Endothelial cell of umbilical vein (primary cell): ENCODE measurements around the gene TGM1. TPM values are rescaled to one million over a fixed set of nuclear protein-coding genes. Genes with fewer than 3 reads are reported as not detected.

Experiments
- BruUV-seq: library from RNA; stranded (reverse); fragments of 400-500 nt; replicated peaks from 2 replicates; lab custom pipeline; 2021; lab: Mats Ljungman, UMichigan
- CTCF ChIA-PET: fragments of 300-600, 350-600 bp; sonication (Branson Sonifier 250); formaldehyde crosslinking; loops from one replicate; lab custom pipeline; 2021; ENCODE audit warnings: antibody characterized with exemption, inconsistent platforms; lab: Charles Lee
- POLR2A ChIA-PET: fragments of 300-600, 350-600 bp; sonication (Branson Sonifier 250); formaldehyde crosslinking; loops from one replicate; lab custom pipeline; 2021; ENCODE audit warnings: antibody characterized with exemption, inconsistent platforms; lab: Charles Lee
- DNase-seq: peaks from one replicate; pipeline ENCODE4 v3.0.0-alpha.2; 2011; ENCODE audit warnings: low read depth, low spot score
- FAIRE-seq: peaks from 2 replicates; lab custom pipeline; 2011; peaks lifted over from hg19 to GRCh38; lab: Jason Lieb, UNC
- H2AFZ ChIP-seq: 2 replicates; pipeline ENCODE4 v1.6.0; 2012; ENCODE audit warnings: low read depth, low read length, control low read depth, inconsistent platforms
- H3K27ac ChIP-seq: 2 replicates; pipeline ENCODE4 v1.5.1; 2011; ENCODE audit warnings: low read depth, mild to moderate bottlenecking, control low read depth, low read length, moderate library complexity; ENCODE audit not compliant: insufficient read depth
- H3K27me3 ChIP-seq, 2 experiments: 2 replicates each; pipeline versions ENCODE4 v1.6.0 to v1.6.1; 2011; ENCODE audit warnings: low read length in 2 of 2, mixed read lengths in 1 of 2; ENCODE audit not compliant: control insufficient read depth in 2 of 2, insufficient read depth in 2 of 2
- H3K36me3 ChIP-seq, 2 experiments: 2 replicates in 1 of 2; 3 replicates in 1 of 2; pipeline ENCODE4 v1.5.1; 2011; ENCODE audit warnings: low read length in 2 of 2, mild to moderate bottlenecking in 1 of 2, moderate library complexity in 1 of 2; ENCODE audit not compliant: control insufficient read depth in 2 of 2, insufficient read depth in 2 of 2; ENCODE audit errors: extremely low read depth in 1 of 2
- H3K4me1 ChIP-seq: 3 replicates; pipeline ENCODE4 v1.5.1; 2011; ENCODE audit warnings: mild to moderate bottlenecking, low read length; ENCODE audit not compliant: control insufficient read depth, insufficient read depth; ENCODE audit errors: extremely low read depth
- H3K4me2 ChIP-seq: 2 replicates; pipeline ENCODE4 v1.6.1; 2011; ENCODE audit warnings: low read length, control low read depth, mixed read lengths; ENCODE audit not compliant: insufficient read depth
- H3K4me3 ChIP-seq, 3 experiments: fragments of 200-600 bp in 1 of 3; sonication (generic), shearing (Covaris generic) in 1 of 3; replicated peaks in 1 of 3; 2 replicates each; pipeline ENCODE4 v1.5.1; 2011 to 2016; ENCODE audit warnings: control low read depth in 3 of 3, low read length in 3 of 3, mild to moderate bottlenecking in 2 of 3, inconsistent platforms in 1 of 3, low read depth in 1 of 3, moderate library complexity in 1 of 3; ENCODE audit not compliant: insufficient read depth in 1 of 3
- H3K79me2 ChIP-seq: 2 replicates; pipeline ENCODE4 v1.6.0; 2012; ENCODE audit warnings: low read length, inconsistent platforms; ENCODE audit not compliant: control insufficient read depth, insufficient read depth
- H3K9ac ChIP-seq: replicated peaks from 2 replicates; pipeline ENCODE3; 2011; ENCODE audit warnings: low read length, control low read depth; ENCODE audit not compliant: insufficient read depth; ENCODE audit errors: extremely low read depth
- H3K9me1 ChIP-seq: replicated peaks from 3 replicates; pipeline ENCODE4 v1.6.0; 2011; ENCODE audit warnings: mild to moderate bottlenecking, low read length; ENCODE audit not compliant: control insufficient read depth, insufficient read depth; ENCODE audit errors: extremely low read depth
- H3K9me3 ChIP-seq: replicated peaks from 2 replicates; pipeline ENCODE4 v1.5.1; 2012; ENCODE audit warnings: low read length, inconsistent platforms; ENCODE audit not compliant: control insufficient read depth, insufficient read depth
- H4K20me1 ChIP-seq: replicated peaks from 2 replicates; pipeline ENCODE3; 2011; ENCODE audit warnings: mild to moderate bottlenecking, low read length; ENCODE audit not compliant: control insufficient read depth, insufficient read depth; ENCODE audit errors: extremely low read depth
- CTCF ChIP-seq, 2 donors: IDR thresholded peaks; 1 replicate in 1 of 2; 2 replicates in 1 of 2; pipeline ENCODE4 v1.5.1; 2011; ENCODE audit warnings: low read length in 2 of 2, mild to moderate bottlenecking in 2 of 2, moderate library complexity in 2 of 2, control low read depth in 1 of 2, inconsistent platforms in 1 of 2, low read depth in 1 of 2; ENCODE audit not compliant: insufficient read depth in 1 of 2; ENCODE audit errors: extremely low read depth in 1 of 2
- EZH2 ChIP-seq: IDR thresholded peaks from 2 replicates; pipeline ENCODE4 v1.6.1; 2012; ENCODE audit warnings: borderline replicate concordance, low read depth, mild to moderate bottlenecking, moderate library complexity, low read length, inconsistent platforms; ENCODE audit not compliant: severe bottlenecking
- FOS ChIP-seq: IDR thresholded peaks from 2 replicates; pipeline ENCODE4 v1.6.1; 2011; ENCODE audit warnings: mild to moderate bottlenecking, low read length, moderate library complexity, borderline replicate concordance; ENCODE audit not compliant: insufficient read depth
- GATA2 ChIP-seq: IDR thresholded peaks from 2 replicates; pipeline ENCODE4 v1.7.0; 2011; ENCODE audit warnings: low read depth, mild to moderate bottlenecking, moderate library complexity, mixed read lengths, low read length; ENCODE audit not compliant: insufficient read length, insufficient read depth
- JUN ChIP-seq: IDR thresholded peaks from 2 replicates; pipeline ENCODE4 v1.6.1; 2011; ENCODE audit warnings: borderline replicate concordance, low read depth; ENCODE audit not compliant: insufficient read length, insufficient read depth
- MAX ChIP-seq: IDR thresholded peaks from 2 replicates; pipeline ENCODE4 v1.6.1; 2011; ENCODE audit not compliant: insufficient read depth, insufficient read length
- MYC ChIP-seq: IDR thresholded peaks from one replicate; pipeline ENCODE4 v1.6.1; 2011; ENCODE audit warnings: mild to moderate bottlenecking, low read depth, low read length
- POLR2A ChIP-seq: IDR thresholded peaks from 2 replicates; pipeline ENCODE4 v1.6.1; 2012; ENCODE audit warnings: low read depth, mild to moderate bottlenecking, control low read depth, low read length
- POLR2AphosphoS5 ChIP-seq: IDR thresholded peaks from 2 replicates; pipeline ENCODE4 v1.6.1; 2012; ENCODE audit warnings: low read depth, mild to moderate bottlenecking, control low read depth, low read length, moderate library complexity; ENCODE audit not compliant: insufficient read depth
- dilution Hi-C: fragments of 300-500 bp; cut with MboI; formaldehyde crosslinking; loops from one replicate; pipeline ENCODE4 v1.15.0; 2019; ENCODE audit warnings: low sequenced_read_pairs; ENCODE audit not compliant: extremely low pct_ligation_motif_present
- intact Hi-C: fragments of 100-400 bp; cut with micrococcal nuclease; formaldehyde crosslinking; loops from one replicate; pipeline ENCODE4 v1.10.0; 2022
- polyA plus RNA-seq, 4 experiments: library from polyadenylated mRNA; depleted of rRNA in 3 of 4; stranded (reverse) in 3 of 4; unstranded in 1 of 4; fragments of >200 nt; gene quantifications; 2 replicates each; pipeline versions ENCODE4 v1.2.1 to v1.2.3, GENCODE V29; 2011 to 2012; ENCODE audit warnings: missing spikeins in 1 of 4
- total RNA-seq: library from RNA; stranded (reverse); gene quantifications from 2 replicates; pipeline ENCODE4 v1.2.3, GENCODE V29; 2021

The TGM1 gene
- total and polyA plus RNA-seq, 2 donors (not counting 3 experiments of a cell fraction or from before 2014, with no cell fraction given) = 1.0 to 3.4 TPM

- Histone ChIP-seq H3K27me3 (no peaks in the 10 kb centered on the region), H3K27ac (no peak overlapping the region), H3K4me1 (peaks cover 23% of the 10 kb centered on the region), H3K9ac (no peak overlapping the region), H3K79me2 (no peaks in the 10 kb centered on the region), H2AFZ (no peak overlapping the region), H3K4me3 (no peak overlapping the region), H3K36me3 (peaks cover 0 to 37% of the 10 kb centered on the region in 2 experiments), H4K20me1 (no peaks in the 10 kb centered on the region), H3K4me2 (no peak overlapping the region), H3K9me1 (no peaks in the 10 kb centered on the region), H3K9me3 (no peaks in the 10 kb centered on the region)
- BruUV-seq = no TSS peak
- TF ChIP-seq MYC (no peak), CTCF (IDR thresholded peaks at IDR 0.05; ENCODE audit: extremely low read depth in 1 of 2, insufficient read depth in 1 of 2, low read depth in 1 of 2, low read length in 2 of 2) (no peak), POLR2A (no peak), POLR2AphosphoS5 (no peak), EZH2 (no peak), FOS (no peak), MAX (no peak), GATA2 (no peak), JUN (no peak)
- no peak for DNase-seq
- ChIA-PET POLR2A (no interaction called here), CTCF (interaction anchor here (0.7 to 7.4 kb wide), 24 partner anchors 8 to 249 kb away, joined by 3 to 122 read pairs (median 6); partner anchors contain the start of genes CHMP4A, DHRS1, IRF9 and MDP1)
- dilution Hi-C loops (no loop called here), intact Hi-C loops (no loop called here)
- FAIRE-seq = no peak
These were observed 44.2 kb upstream of the TGM1 start for GRCh38 chr14:24307156-24307574.
